ENCODE measurements around the gene SORCS2.
A peak's percentile ranks its signal among the peaks of the same experiment; 100 is the strongest.

Gene SORCS2

GRCh38 chr4:7155590-7156071, 36.7 kb upstream of the SORCS2 start:
- TF ChIP-seq GATA3 (IDR thresholded peaks at IDR 0.05; ENCODE audit: low read depth, low read length): no peak
- no peak for TF ChIP-seq GATA2 (IDR thresholded peaks at IDR 0.05; ENCODE audit: low read depth, low read length)

DNA sequence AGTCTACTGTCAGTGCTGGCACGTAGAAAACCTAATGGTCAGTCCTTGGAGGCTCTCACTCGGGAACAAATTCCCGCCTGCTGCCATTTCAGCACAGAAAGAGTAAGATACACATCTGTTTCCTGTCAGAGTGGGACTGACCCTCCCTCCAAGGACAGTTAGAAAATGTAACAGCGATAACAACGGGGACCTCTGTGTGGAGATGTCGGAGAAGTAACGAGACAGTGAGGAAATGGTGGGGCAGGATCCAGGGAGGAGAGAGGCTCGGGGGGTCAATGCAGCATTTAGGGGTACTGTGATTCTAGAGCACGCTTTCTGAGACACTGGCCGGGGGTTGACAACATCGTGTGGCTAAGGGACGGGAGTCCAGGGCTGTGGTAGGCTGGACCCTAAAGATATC, 36.0 kb upstream of the SORCS2 start:
- peak; percentile 55 for TF ChIP-seq GATA2 (IDR thresholded peaks at IDR 0.05; ENCODE audit: low read depth, low read length)
- no peak for TF ChIP-seq GATA3 (IDR thresholded peaks at IDR 0.05; ENCODE audit: low read depth, low read length)

- TF ChIP-seq GATA2 (IDR thresholded peaks at IDR 0.05; ENCODE audit: low read depth, low read length): peak; percentile 73
- TF ChIP-seq GATA3 (IDR thresholded peaks at IDR 0.05; ENCODE audit: low read depth, low read length): no peak
Measured at GRCh38 chr4:7156761-7157488, 35.4 kb upstream of the SORCS2 start.

DNA sequence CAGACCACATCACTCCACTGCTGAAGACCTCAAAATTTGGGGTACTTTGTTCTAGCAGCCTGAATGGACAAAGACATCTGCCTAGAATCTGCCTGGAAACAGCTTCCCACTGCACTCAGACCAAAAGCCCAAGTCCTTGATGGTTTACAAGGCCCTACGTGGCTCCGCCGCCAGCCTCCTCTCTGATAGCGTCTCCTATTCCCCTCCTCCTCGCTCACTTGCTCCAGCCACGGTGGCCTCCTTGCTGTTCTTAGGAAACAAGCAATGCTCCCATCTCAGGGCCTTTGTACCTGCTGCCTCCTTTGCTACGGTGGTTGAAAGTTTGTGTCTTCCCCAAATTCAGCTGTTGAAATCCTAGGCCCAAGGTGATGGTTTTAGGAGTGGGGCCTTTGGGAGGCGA, 34.7 kb upstream of the SORCS2 start:
- TF ChIP-seq GATA2 (IDR thresholded peaks at IDR 0.05; ENCODE audit: low read depth, low read length) (no peak), GATA3 (IDR thresholded peaks at IDR 0.05; ENCODE audit: low read depth, low read length) (no peak)

DNA sequence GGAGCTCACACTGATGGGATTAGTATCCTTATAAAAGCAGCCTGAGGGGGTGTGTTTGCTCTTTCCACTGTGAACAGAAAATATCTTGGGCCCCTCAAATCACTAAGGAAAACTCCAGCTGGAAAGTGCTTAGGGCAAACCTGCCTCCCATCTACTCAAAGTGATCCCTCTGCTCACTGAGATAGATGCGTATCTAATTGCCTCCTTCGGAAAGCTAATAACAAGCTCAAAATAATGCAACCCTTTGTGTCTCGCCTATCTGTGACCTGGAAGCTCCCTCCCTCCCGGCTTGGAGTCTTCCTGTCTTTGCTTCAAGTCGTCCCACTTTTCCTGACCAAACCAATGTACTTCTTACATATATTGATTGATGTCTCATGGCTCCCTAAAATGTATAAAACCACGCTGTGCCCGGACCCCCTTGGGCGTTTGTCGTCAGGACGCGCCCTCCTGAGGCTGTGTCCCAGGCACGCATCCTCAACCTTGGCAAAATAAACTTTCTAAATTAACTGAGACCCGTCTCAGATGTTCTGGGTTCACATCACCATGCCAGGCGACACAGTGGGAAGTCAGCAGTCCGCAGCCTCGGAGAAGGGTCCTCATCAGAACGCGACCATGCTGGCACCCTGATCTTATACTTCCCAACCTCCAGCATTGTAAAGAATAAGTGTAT, 34.1 kb upstream of the SORCS2 start:
- TF ChIP-seq GATA2 (IDR thresholded peaks at IDR 0.05; ENCODE audit: low read depth, low read length) (no peak), GATA3 (IDR thresholded peaks at IDR 0.05; ENCODE audit: low read depth, low read length) (no peak)

- TF ChIP-seq GATA2 (IDR thresholded peaks at IDR 0.05; ENCODE audit: low read depth, low read length) (no peak), GATA3 (IDR thresholded peaks at IDR 0.05; ENCODE audit: low read depth, low read length) (no peak)
Measured at GRCh38 chr4:7158991-7159390, 33.3 kb upstream of the SORCS2 start.

DNA sequence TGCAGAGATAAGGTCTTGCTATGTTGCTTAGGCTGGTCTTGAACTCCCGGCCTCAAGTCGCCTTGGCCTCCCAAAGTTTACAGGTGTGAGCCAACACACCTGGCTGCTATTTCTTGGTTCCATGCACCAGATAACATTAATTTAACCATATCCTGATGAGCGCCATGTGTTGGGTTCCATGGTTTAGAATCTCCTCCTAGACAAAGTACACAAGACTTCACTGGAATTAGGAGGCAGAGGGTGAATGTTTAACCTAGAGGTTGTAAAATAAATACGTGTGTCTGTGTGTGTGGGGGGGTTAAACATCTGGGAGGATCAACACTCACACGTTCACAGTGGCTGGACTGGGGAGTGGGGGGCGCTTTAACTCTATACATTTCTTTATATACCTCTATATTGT, 32.4 kb upstream of the SORCS2 start:
- no peak for TF ChIP-seq GATA3 (IDR thresholded peaks at IDR 0.05; ENCODE audit: low read depth, low read length)
- no peak for TF ChIP-seq GATA2 (IDR thresholded peaks at IDR 0.05; ENCODE audit: low read depth, low read length)

DNA sequence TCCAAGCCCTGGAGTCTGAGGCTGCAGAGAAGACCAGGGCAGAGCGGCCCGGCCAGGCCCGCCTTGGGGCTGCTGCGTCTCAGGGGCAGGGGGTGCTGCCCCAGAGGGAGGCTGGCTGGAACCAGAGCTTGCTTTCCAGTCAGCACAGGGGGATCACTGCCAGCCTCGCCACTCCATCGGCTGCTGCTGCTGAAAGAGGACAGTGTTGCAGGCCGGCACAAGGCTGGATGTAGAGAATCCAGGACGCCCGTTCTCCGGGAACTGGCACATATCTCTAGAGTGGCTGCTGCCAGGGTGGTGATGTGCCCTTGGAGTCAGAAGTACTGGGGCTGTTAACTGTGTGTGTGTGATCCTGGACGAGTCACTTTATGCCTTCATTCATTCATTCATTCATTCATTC, 31.9 kb upstream of the SORCS2 start:
- no peak for TF ChIP-seq GATA2 (IDR thresholded peaks at IDR 0.05; ENCODE audit: low read depth, low read length)
- no peak for TF ChIP-seq GATA3 (IDR thresholded peaks at IDR 0.05; ENCODE audit: low read depth, low read length)

DNA sequence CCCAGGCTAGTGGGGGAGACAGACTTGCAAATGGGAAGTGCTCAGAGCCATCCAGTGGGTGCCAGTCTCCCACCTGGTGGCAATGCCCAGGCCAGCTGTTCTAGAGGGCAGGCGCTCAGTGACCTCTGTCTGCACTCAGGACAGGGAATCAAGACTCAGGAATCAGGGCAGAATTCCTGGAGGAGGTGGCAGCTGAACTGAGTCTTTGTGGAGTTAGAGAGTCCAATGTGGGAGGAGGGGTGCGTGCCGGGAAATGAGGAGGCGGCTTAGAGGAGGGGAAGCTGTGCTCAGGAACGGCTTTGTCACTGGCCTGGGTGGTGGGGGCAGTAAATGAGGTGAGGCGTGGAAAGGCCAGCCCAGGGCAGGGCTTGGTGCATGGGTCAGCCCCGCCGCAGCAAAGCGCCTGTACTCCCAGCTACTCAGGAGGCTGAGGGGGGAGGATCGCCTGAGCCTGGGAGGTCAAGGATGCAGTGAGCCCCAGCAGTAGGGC, 31.3 kb upstream of the SORCS2 start:
- no peak for TF ChIP-seq GATA3 (IDR thresholded peaks at IDR 0.05; ENCODE audit: low read depth, low read length)
- TF ChIP-seq GATA2 (IDR thresholded peaks at IDR 0.05; ENCODE audit: low read depth, low read length): no peak

DNA sequence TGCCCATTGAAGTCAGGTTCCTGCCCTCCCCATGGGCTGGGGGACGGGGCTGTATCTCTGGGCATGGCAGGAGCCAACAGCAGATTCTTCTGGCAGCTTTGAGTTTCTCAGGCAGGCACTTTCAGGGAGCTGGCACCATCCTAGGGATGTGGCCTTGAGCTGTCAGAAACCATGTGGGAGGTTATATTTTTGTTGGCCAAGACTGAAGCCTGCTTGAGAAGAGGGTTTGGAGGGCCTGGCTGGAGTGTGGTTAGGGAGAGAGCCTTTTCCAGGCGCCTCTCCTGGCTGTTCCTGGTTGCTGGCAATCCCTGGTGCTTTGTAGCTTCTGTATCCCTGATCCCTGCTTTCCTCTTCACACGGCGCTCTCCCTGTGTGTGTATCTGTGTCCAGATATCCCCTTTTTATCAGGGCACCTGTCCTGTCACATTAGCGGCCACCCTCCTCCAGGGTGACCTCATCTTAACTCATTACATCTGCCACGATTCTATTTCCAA, 30.6 kb upstream of the SORCS2 start:
- TF ChIP-seq GATA3 (IDR thresholded peaks at IDR 0.05; ENCODE audit: low read depth, low read length) (no peak), GATA2 (IDR thresholded peaks at IDR 0.05; ENCODE audit: low read depth, low read length) (no peak)

DNA sequence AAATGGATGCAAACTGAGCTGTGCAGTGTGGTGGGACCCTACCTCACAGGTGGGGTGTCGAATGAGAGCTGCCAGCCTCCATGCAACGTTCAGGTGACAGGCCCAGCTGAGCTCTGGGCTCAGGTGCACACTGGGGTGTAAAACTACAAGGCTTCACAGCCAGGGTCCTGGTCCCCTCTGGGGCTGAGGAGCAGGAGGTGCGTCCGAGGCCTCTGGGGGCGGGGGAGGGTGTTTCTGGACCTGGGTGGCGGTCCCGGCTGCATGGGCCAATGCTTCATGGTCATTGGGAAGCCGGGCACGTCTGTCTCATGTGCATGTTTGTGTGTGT, 26.5 kb upstream of the SORCS2 start:
- TF ChIP-seq GATA3 (IDR thresholded peaks at IDR 0.05; ENCODE audit: low read depth, low read length) (no peak), GATA2 (IDR thresholded peaks at IDR 0.05; ENCODE audit: low read depth, low read length) (no peak)

- no peak for TF ChIP-seq GATA3 (IDR thresholded peaks at IDR 0.05; ENCODE audit: low read depth, low read length)
- TF ChIP-seq GATA2 (IDR thresholded peaks at IDR 0.05; ENCODE audit: low read depth, low read length): no peak
Measured at GRCh38 chr4:7166237-7166636, 26.1 kb upstream of the SORCS2 start.

- no peak for TF ChIP-seq GATA3 (IDR thresholded peaks at IDR 0.05; ENCODE audit: low read depth, low read length)
- no peak for TF ChIP-seq GATA2 (IDR thresholded peaks at IDR 0.05; ENCODE audit: low read depth, low read length)
Measured at GRCh38 chr4:7166981-7167700, 25.2 kb upstream of the SORCS2 start.

DNA sequence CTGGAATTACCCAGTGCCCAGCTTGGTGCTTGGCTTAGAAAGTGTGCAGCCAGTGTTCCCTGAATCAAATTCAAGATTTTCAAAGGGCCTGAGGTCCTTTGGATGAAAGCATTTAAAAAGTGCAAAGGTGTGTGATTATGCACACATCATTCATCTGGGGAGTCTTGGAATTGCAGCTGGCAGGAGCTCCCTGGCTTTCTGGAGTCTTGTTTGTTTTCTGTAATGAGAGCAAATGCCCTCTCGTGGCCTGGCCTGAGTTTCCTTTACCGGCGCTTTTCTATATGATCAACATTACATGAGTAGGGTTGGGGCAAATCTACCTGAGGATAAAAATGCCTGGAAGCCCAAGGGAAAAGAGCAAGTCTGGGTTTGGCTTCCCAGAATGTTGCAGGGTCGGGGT, 24.6 kb upstream of the SORCS2 start:
- TF ChIP-seq GATA3 (IDR thresholded peaks at IDR 0.05; ENCODE audit: low read depth, low read length) (no peak), GATA2 (IDR thresholded peaks at IDR 0.05; ENCODE audit: low read depth, low read length) (no peak)

Measured in SH-SY5Y (cell line).